Thyroid gland (tissue), 4 donors: Measurements from ENCODE around the gene IRS2. TPM values are rescaled to one million over a fixed set of nuclear protein-coding genes. Genes with fewer than 3 reads are reported as not detected.
A peak's percentile ranks its signal among the peaks of the same experiment; 100 is the strongest.

ENCODE experiments used
- DNase-seq, 2 donors: peaks; one replicate each; pipeline ENCODE4 v3.0.0-alpha.2; 2019
- H3K27ac ChIP-seq, 3 donors: fragments of 200-600 bp; sonication (generic); 1 replicate in 2 of 3; 2 replicates in 1 of 3; pipeline ENCODE4 v1.5.1; 2016 to 2019; ENCODE audit warnings: mild to moderate bottlenecking in 1 of 3, moderate library complexity in 1 of 3
- H3K27me3 ChIP-seq: fragments of 200-600 bp; sonication (generic); one replicate; pipeline ENCODE4 v1.5.1; 2019
- H3K36me3 ChIP-seq, 2 donors: fragments of 200-600 bp; sonication (generic); one replicate each; pipeline ENCODE4 v1.5.1; 2016 to 2019
- H3K4me1 ChIP-seq, 2 donors: fragments of 200-600 bp; sonication (generic); one replicate each; pipeline ENCODE4 v1.5.1; 2017 to 2019
- H3K4me3 ChIP-seq, 3 donors: fragments of 200-600 bp; sonication (generic); replicated peaks in 1 of 3; 1 replicate in 2 of 3; 2 replicates in 1 of 3; pipeline ENCODE4 v1.5.1; 2016; ENCODE audit warnings: mild to moderate bottlenecking in 1 of 3
- H3K9me3 ChIP-seq: fragments of 200-600 bp; sonication (generic); one replicate; pipeline ENCODE4 v1.5.1; 2017
- CTCF ChIP-seq, 6 experiments: fragments of 200-600 bp in 3 of 6; fragments of 450-650 bp in 3 of 6; sonication (generic) in 3 of 6; IDR thresholded peaks; one replicate each; pipeline ENCODE4 v1.5.1; 2016 to 2019; ENCODE audit warnings: antibody characterized with exemption in 6 of 6, mild to moderate bottlenecking in 2 of 6, inconsistent platforms in 1 of 6, moderate library complexity in 1 of 6
- POLR2A ChIP-seq, 2 donors: fragments of 450-650 bp; IDR thresholded peaks; one replicate each; pipeline ENCODE4 v1.6.1; 2017; ENCODE audit warnings: antibody characterized with exemption in 2 of 2, mild to moderate bottlenecking in 2 of 2, moderate library complexity in 1 of 2
- WGBS, 2 donors: methylation state at CpG; one replicate each; pipeline ENCODE4 v1.1.5; 2017; 5-methylcytosine and 5-hydroxymethylcytosine counted together
- intact Hi-C: fragments of 100-400 bp; cut with DNase I; formaldehyde crosslinking; loops from one replicate; pipeline ENCODE4 v1.15.1; 2023
- total RNA-seq, 4 donors: library from RNA; depleted of rRNA; stranded (reverse); fragments of >200 nt; gene quantifications; one replicate each; pipeline ENCODE4 v1.2.3, GENCODE V29; 2016

Gene IRS2
- total RNA-seq, 4 donors from 2014 or later, result 12.9 to 29.1 (median 17.6) TPM

GRCh38 chr13:109704771-109705635, 81.4 kb downstream of the IRS2 start:
- no peak for TF ChIP-seq CTCF (IDR thresholded peaks at IDR 0.05)
- intact Hi-C loops, result no loop called here
- peak in 1 of 2 donors; percentile 11 for DNase-seq
- Histone ChIP-seq H3K4me1 (peaks cover 0 to 11% of the 10 kb centered on the region in 2 donors), H3K27me3 (no peaks in the 10 kb centered on the region), H3K27ac (no peak overlapping the region), H3K9me3 (no peaks in the 10 kb centered on the region), H3K4me3 (no peak overlapping the region), H3K36me3 (no peaks in the 10 kb centered on the region)
- WGBS, 2 donors, result 72 to 76% methylated on average over 22 of the region's 22 CpGs

- no peak for DNase-seq
- no peaks in the 10 kb centered on the region for H3K9me3 ChIP-seq
- H3K36me3 ChIP-seq, result no peaks in the 10 kb centered on the region
- peaks cover 4 to 13% of the 10 kb centered on the region in 2 donors for H3K4me1 ChIP-seq
- H3K27ac ChIP-seq, result no peak overlapping the region
- no peak for TF ChIP-seq CTCF (IDR thresholded peaks at IDR 0.05)
- no peak for TF ChIP-seq POLR2A (IDR thresholded peaks at IDR 0.05)
- no peak overlapping the region for H3K4me3 ChIP-seq
- 93 to 95% methylated on average over 3 of the region's 3 CpGs for WGBS, 2 donors
- intact Hi-C loops, result no loop called here
- H3K27me3 ChIP-seq, result no peaks in the 10 kb centered on the region
These were observed 83.1 kb downstream of the IRS2 start for GRCh38 chr13:109703250-109703649.
